Measurements from ENCODE around the gene OCRL.

Gene OCRL

GRCh38 chrX:129590596-129590995 is 50.5 kb downstream of the OCRL start:
- DNase-seq: no peak

- no peak for DNase-seq
These were observed 53.1 kb downstream of the OCRL start for GRCh38 chrX:129593137-129593536.

GRCh38 chrX:129594781-129595180 is 54.7 kb downstream of the OCRL start:
- DNase-seq: no peak

- no peak for DNase-seq
These were observed 56.0 kb downstream of the OCRL start for GRCh38 chrX:129596077-129596476.

- DNase-seq: no peak
These were observed 57.8 kb downstream of the OCRL start for GRCh38 chrX:129597905-129598304.

- DNase-seq: no peak
These were observed 59.4 kb downstream of the OCRL start for GRCh38 chrX:129599499-129599898.

- no peak for DNase-seq
These were observed 59.9 kb downstream of the OCRL start for GRCh38 chrX:129599996-129600395.

GRCh38 chrX:129600981-129601424 is 60.9 kb downstream of the OCRL start:
- DNase-seq: no peak

- no peak for DNase-seq
These were observed 66.9 kb downstream of the OCRL start for GRCh38 chrX:129606918-129607317.

GRCh38 chrX:129608496-129608895 is 68.4 kb downstream of the OCRL start:
- DNase-seq: no peak

GRCh38 chrX:129609395-129609794 is 69.3 kb downstream of the OCRL start:
- no peak for DNase-seq

GRCh38 chrX:129612396-129612795 is 72.3 kb downstream of the OCRL start:
- DNase-seq: peak; percentile 68

GRCh38 chrX:129613596-129613995 is 73.5 kb downstream of the OCRL start:
- no peak for DNase-seq

- DNase-seq: no peak
These were observed 74.6 kb downstream of the OCRL start for GRCh38 chrX:129614481-129615255.

- DNase-seq: no peak
These were observed 77.4 kb downstream of the OCRL start for GRCh38 chrX:129617420-129617819.

- DNase-seq: no peak
These were observed 78.9 kb downstream of the OCRL start for GRCh38 chrX:129618997-129619396.

- DNase-seq: peak; percentile 94
These were observed 82.8 kb downstream of the OCRL start for GRCh38 chrX:129622757-129623301.

- no peak for DNase-seq
These were observed 86.0 kb downstream of the OCRL start for GRCh38 chrX:129626026-129626425.

GRCh38 chrX:129629837-129630236 is 89.8 kb downstream of the OCRL start:
- no peak for DNase-seq

GRCh38 chrX:129631849-129632248 is 91.8 kb downstream of the OCRL start:
- DNase-seq: no peak

GRCh38 chrX:129632443-129632842 is 92.4 kb downstream of the OCRL start:
- DNase-seq: no peak

- DNase-seq: no peak
These were observed 94.5 kb downstream of the OCRL start for GRCh38 chrX:129634541-129634940.

GRCh38 chrX:129636175-129636681 is 96.2 kb downstream of the OCRL start:
- DNase-seq: no peak
